Middle frontal gyrus (tissue), 1 donor: ENCODE measurements around the gene NEDD4L.

Experiments
- DNase-seq: peaks from one replicate; pipeline ENCODE4 v3.0.0-alpha.2; 2015; ENCODE audit warnings: low spot score; ENCODE audit errors: extremely low spot score

The NEDD4L gene

DNA sequence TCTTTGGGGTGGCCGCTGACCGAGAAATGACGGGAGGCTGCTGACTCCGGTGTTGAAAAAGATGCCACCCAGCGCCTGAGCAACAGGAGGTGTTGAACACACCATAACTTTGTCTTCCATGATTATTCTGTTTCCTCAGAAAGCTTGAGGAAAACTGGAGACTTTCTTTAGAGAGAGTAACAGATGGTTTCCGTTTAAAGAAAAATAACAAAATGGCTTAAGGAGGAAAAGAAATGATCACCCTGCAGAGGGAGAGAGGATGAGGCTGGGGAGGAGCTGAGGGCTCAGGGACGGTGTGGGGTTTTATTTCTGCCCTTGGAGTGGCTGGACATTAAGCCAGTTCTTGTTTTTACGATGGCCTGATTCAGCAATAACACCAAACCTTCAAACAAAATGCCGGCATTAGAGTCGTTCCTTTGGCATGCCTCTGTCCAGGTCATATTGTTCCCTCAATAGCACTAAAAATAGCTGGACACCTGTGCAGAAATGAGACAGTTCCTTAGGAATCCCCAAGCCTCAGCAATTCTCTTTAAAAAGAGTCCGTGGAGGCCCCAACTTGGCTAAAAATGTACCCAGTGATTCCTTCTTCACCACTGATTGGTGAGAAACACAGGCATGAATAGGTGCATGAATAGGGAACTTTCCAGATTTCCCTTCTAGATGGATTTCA lies 402.5 kb downstream of the NEDD4L start:
- no peak for DNase-seq

- DNase-seq, result no peak
Observed at GRCh38 chr18:58447402-58448095, 403.5 kb downstream of the NEDD4L start.

- no peak for DNase-seq
Observed at GRCh38 chr18:58449464-58449863, 405.4 kb downstream of the NEDD4L start.
